Gastroesophageal sphincter (tissue), 4 donors: Measurements from ENCODE around the gene IL1RAPL1. TPM values are rescaled to one million over a fixed set of nuclear protein-coding genes. Genes with fewer than 3 reads are reported as not detected.

Source experiments
- ATAC-seq: fragments of 150-250 bp; one replicate; pipeline ENCODE4 v1.9.1; 2016; ENCODE audit warnings: mild to moderate bottlenecking, moderate library complexity
- H3K27ac ChIP-seq, 4 donors: fragments of 200-600 bp; sonication (generic) in 3 of 4; 1 replicate in 3 of 4; 2 replicates in 1 of 4; pipeline ENCODE4 v1.5.1; 2016 to 2019
- H3K27me3 ChIP-seq: fragments of 200-600 bp; sonication (generic); one replicate; pipeline ENCODE4 v1.5.1; 2019
- H3K36me3 ChIP-seq, 2 donors: fragments of 200-600 bp; sonication (generic); one replicate each; pipeline ENCODE4 v1.5.1; 2019; ENCODE audit warnings: control low read depth in 1 of 2
- H3K4me1 ChIP-seq, 3 donors: fragments of 200-600 bp; sonication (generic); 1 replicate in 2 of 3; 2 replicates in 1 of 3; pipeline ENCODE4 v1.5.1; 2016 to 2019; ENCODE audit warnings: control low read depth in 2 of 3
- H3K4me3 ChIP-seq, 2 donors: fragments of 200-600 bp; sonication (generic); one replicate each; pipeline ENCODE4 v1.5.1; 2019; ENCODE audit warnings: mild to moderate bottlenecking in 1 of 2, moderate library complexity in 1 of 2
- H3K9me3 ChIP-seq, 3 donors: fragments of 200-600 bp; sonication (generic); one replicate each; pipeline ENCODE4 v1.5.1; 2017 to 2019; ENCODE audit warnings: control low read depth in 2 of 3
- CTCF ChIP-seq, 4 experiments: fragments of 200-600 bp in 2 of 4; fragments of 450-650 bp in 2 of 4; sonication (generic) in 1 of 4; IDR thresholded peaks; one replicate each; pipeline ENCODE4 v1.5.1; 2017 to 2019; ENCODE audit warnings: antibody characterized with exemption in 4 of 4, mild to moderate bottlenecking in 2 of 4, moderate library complexity in 2 of 4
- EP300 ChIP-seq: sonication (generic); formaldehyde crosslinking; IDR thresholded peaks from one replicate; pipeline ENCODE4 v1.6.1; 2017; ENCODE audit warnings: antibody characterized with exemption, mild to moderate bottlenecking
- POLR2A ChIP-seq, 2 donors: fragments of 450-650 bp; IDR thresholded peaks; one replicate each; pipeline ENCODE4 v1.6.1; 2017; ENCODE audit warnings: antibody characterized with exemption in 2 of 2, mild to moderate bottlenecking in 2 of 2, moderate library complexity in 1 of 2
- POLR2AphosphoS5 ChIP-seq: sonication (generic); formaldehyde crosslinking; IDR thresholded peaks from one replicate; pipeline ENCODE4 v1.6.1; 2017; ENCODE audit warnings: antibody characterized with exemption
- WGBS, 2 donors: methylation state at CpG; one replicate each; pipeline ENCODE4 v1.1.5; 2018; ENCODE audit warnings: low coverage in 1 of 2; 5-methylcytosine and 5-hydroxymethylcytosine counted together
- total RNA-seq, 4 donors: library from RNA; depleted of rRNA; stranded (reverse); fragments of >200 nt; gene quantifications; one replicate each; pipeline ENCODE4 v1.1.0, GENCODE V29; 2016

IL1RAPL1 gene
- total RNA-seq, 4 donors from 2014 or later, result 0.27 to 1.6 (median 0.44) TPM

GRCh38 chrX:29580560-29580959 is 993.3 kb downstream of the IL1RAPL1 start:
- Histone ChIP-seq H3K4me1 (no peaks in the 10 kb centered on the region), H3K4me3 (no peak overlapping the region), H3K27me3 (no peaks in the 10 kb centered on the region), H3K9me3 (no peaks in the 10 kb centered on the region), H3K27ac (no peak overlapping the region), H3K36me3 (no peaks in the 10 kb centered on the region)
- 71 to 97% methylated on average over 4 of the region's 4 CpGs for WGBS, 2 donors
- ATAC-seq, result no peak
- TF ChIP-seq EP300 (no peak), CTCF (IDR thresholded peaks at IDR 0.05) (no peak)

GRCh38 chrX:29581223-29581622 is 994.0 kb downstream of the IL1RAPL1 start:
- ATAC-seq, result no peak

GRCh38 chrX:29587107-29587506 is 999.9 kb downstream of the IL1RAPL1 start:
- Histone ChIP-seq H3K27ac (no peak overlapping the region), H3K4me1 (no peaks in the 10 kb centered on the region), H3K9me3 (no peaks in the 10 kb centered on the region), H3K27me3 (no peaks in the 10 kb centered on the region), H3K36me3 (no peaks in the 10 kb centered on the region), H3K4me3 (no peak overlapping the region)
- no peak for TF ChIP-seq CTCF (IDR thresholded peaks at IDR 0.05)
- TF ChIP-seq POLR2AphosphoS5, result no peak
- TF ChIP-seq POLR2A (IDR thresholded peaks at IDR 0.05), result no peak
- no peak for TF ChIP-seq EP300
- ATAC-seq, result no peak
- 77 to 80% methylated on average over 2 of the region's 2 CpGs for WGBS, 2 donors

More at GRCh38 chrX:29581223-29581622, 994.0 kb downstream of the IL1RAPL1 start:
- no peaks in the 10 kb centered on the region for H3K4me1 ChIP-seq
- H3K27ac ChIP-seq, result no peak overlapping the region
- no peaks in the 10 kb centered on the region for H3K36me3 ChIP-seq
- no peak overlapping the region for H3K4me3 ChIP-seq
- no peaks in the 10 kb centered on the region for H3K27me3 ChIP-seq
- 65 to 100% methylated on average over 1 to 2 of the region's 2 CpGs for WGBS, 2 donors
- H3K9me3 ChIP-seq, result no peaks in the 10 kb centered on the region
- TF ChIP-seq POLR2A (IDR thresholded peaks at IDR 0.05) (no peak), EP300 (no peak), POLR2AphosphoS5 (no peak), CTCF (IDR thresholded peaks at IDR 0.05) (no peak)

- Histone ChIP-seq H3K9me3 (no peaks in the 10 kb centered on the region), H3K27ac (no peak overlapping the region), H3K4me1 (no peaks in the 10 kb centered on the region), H3K27me3 (no peaks in the 10 kb centered on the region), H3K36me3 (no peaks in the 10 kb centered on the region), H3K4me3 (no peak overlapping the region)
- WGBS, 2 donors, result 80 to 92% methylated on average over 1 to 2 of the region's 3 CpGs
- ATAC-seq, result no peak
- TF ChIP-seq POLR2A (IDR thresholded peaks at IDR 0.05), result no peak
- no peak for TF ChIP-seq EP300
- TF ChIP-seq POLR2AphosphoS5, result no peak
- no peak for TF ChIP-seq CTCF (IDR thresholded peaks at IDR 0.05)
Observed at GRCh38 chrX:29590921-29591320, 1003.7 kb downstream of the IL1RAPL1 start.

GRCh38 chrX:29604381-29604780 is 1017.1 kb downstream of the IL1RAPL1 start:
- TF ChIP-seq POLR2A (IDR thresholded peaks at IDR 0.05) (no peak), POLR2AphosphoS5 (no peak), CTCF (IDR thresholded peaks at IDR 0.05) (no peak), EP300 (no peak)
- H3K27ac ChIP-seq, result no peak overlapping the region
- H3K4me3 ChIP-seq, result no peak overlapping the region
- H3K36me3 ChIP-seq, result no peaks in the 10 kb centered on the region
- no peaks in the 10 kb centered on the region for H3K27me3 ChIP-seq
- no peak for ATAC-seq
- H3K9me3 ChIP-seq, result no peaks in the 10 kb centered on the region
- WGBS, 2 donors, result 93% methylated on average over 3 of the region's 7 CpGs
- no peaks in the 10 kb centered on the region for H3K4me1 ChIP-seq
